ENCODE data around the gene HACD3. TPM values are rescaled to one million over a fixed set of nuclear protein-coding genes. Genes with fewer than 3 reads are reported as not detected.
A peak's percentile ranks its signal among the peaks of the same experiment; 100 is the strongest.
"Not testable (repeated sequence)": the region's sequence is repeated elsewhere in the genome, so short reads cannot be mapped to it uniquely, and the experiment has no call there.

The HACD3 gene
- total RNA-seq, 1 donor from 2014 or later = 30.2 TPM

DNA sequence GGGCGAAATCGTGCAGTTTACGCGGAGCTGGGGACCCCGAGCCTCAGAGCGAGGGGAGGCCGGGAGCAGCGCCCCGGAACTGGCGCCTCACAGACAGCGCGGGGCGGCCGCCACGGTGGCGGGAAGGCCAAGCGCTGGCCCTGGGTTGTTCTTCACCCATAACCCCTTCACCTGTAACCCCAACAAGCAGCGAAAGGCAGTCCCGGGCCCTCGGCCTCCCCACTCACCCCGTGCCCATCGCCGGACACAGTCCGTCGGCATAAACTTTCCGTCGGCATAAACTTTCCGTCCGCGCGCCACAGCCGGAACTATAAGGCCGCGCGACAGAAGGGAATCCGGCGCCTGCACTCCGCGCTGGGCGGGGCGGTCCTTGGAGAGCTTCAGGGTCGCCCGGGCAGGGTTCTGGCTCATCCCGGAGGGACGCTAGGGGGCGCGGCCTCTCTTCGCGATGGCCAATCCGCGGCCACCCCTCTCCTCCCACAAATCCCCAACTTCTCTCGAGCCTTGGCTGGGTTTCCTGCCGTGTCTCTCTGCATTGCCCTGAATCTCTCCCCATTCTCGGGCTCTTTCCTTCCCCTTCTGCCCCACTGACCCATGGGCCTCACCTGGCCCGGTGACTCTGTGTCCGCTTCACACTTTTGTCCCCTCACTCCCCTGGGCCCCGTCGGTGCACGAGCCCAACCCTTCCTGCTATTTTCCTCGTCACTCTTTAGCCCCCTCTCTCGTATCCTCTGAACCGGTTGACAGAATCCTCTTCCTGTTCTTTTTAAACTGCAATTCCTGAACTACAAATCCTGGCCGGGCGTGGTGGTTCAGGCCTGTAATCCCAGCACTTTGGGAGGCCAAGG is 80.8 kb downstream of the HACD3 start, which contains the start of gene INTS14:
TSS of gene INTS14 (minus strand) at position 261 of the 848 bp plus-strand sequence. CDS start 3,751 bp downstream, outside the sequence.
- peak in 1 of 2 donors; percentile 95 for DNase-seq (ENCODE audit: extremely low spot score in 2 of 2)
- intact Hi-C loops (cut with DNase I) = no loop called here
- H3K9me3 ChIP-seq = no peaks in the 10 kb centered on the region

DNA sequence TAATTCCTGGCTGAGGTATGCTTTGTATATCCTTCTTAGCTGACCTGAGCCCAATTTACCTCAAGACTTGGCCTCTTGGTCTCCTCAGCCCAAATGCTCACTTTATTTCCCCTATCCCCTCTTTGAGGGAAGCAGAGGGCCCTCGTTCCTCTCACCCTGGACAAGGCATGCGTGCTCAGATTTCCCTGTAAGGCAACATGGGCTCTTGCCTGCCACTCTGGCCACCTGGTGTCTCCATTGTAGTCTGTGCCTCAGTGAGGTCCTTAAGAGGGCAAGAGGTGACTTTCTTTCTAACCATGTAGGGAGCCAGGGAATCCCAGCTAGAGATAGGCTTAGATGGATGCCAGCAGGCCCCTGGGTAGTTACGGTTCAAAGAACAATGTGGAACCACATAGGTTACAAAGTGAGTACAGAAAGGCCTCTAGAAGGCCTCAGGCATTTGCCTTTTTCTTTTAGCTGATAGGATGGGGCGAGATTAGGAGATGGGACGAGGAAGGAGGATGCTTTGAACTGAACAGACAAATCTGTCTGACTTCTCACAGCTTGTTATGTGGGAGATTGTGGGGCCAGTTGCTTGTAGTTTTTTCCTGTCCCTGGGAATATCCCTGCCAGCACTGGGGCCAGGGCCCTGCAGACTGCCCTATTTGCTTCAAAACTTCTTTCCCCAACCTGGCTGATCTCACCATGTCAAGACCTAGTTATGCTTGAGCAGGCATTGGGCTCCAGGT is 81.8 kb downstream of the HACD3 start:
- TF ChIP-seq POLR2A (IDR thresholded peaks at IDR 0.05) (no peak), POLR2AphosphoS5 (IDR thresholded peaks at IDR 0.05; ENCODE audit: insufficient read depth in 1 of 2, low read depth in 1 of 2) (no peak)
- TF ChIP-seq, protein P1, sequence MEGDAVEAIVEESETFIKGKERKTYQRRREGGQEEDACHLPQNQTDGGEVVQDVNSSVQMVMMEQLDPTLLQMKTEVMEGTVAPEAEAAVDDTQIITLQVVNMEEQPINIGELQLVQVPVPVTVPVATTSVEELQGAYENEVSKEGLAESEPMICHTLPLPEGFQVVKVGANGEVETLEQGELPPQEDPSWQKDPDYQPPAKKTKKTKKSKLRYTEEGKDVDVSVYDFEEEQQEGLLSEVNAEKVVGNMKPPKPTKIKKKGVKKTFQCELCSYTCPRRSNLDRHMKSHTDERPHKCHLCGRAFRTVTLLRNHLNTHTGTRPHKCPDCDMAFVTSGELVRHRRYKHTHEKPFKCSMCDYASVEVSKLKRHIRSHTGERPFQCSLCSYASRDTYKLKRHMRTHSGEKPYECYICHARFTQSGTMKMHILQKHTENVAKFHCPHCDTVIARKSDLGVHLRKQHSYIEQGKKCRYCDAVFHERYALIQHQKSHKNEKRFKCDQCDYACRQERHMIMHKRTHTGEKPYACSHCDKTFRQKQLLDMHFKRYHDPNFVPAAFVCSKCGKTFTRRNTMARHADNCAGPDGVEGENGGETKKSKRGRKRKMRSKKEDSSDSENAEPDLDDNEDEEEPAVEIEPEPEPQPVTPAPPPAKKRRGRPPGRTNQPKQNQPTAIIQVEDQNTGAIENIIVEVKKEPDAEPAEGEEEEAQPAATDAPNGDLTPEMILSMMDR (IDR thresholded peaks at IDR 0.05) = no peak
- intact Hi-C loops (cut with DNase I) = no loop called here
- Histone ChIP-seq H3K4me1 (peaks cover 30% of the 10 kb centered on the region), H3K27me3 (no peaks in the 10 kb centered on the region), H3K9me3 (no peaks in the 10 kb centered on the region), H3K27ac (peak overlapping the region; percentile 83), H3K36me3 (no peaks in the 10 kb centered on the region), H3K4me3 (peak overlapping the region; percentile 79 to 91)
- DNase-seq (ENCODE audit: extremely low spot score in 2 of 2) = no peak

More for the DNA sequence above, 80.8 kb downstream of the HACD3 start, which contains the start of gene INTS14:
- peak within 1 kb of the TSS; percentile 83 for H3K27ac ChIP-seq
- H3K27me3 ChIP-seq = no peaks in the 10 kb centered on the region
- peak within 1 kb of the TSS; percentile 79 to 91 for H3K4me3 ChIP-seq
- TF ChIP-seq, protein P1 (IDR thresholded peaks at IDR 0.05) = peak; percentile 28 to 87 (median 44)
- TF ChIP-seq POLR2AphosphoS5 (IDR thresholded peaks at IDR 0.05; ENCODE audit: insufficient read depth in 1 of 2, low read depth in 1 of 2) (peak; percentile 94), POLR2A (IDR thresholded peaks at IDR 0.05) (peak in 1 of 2 donors; percentile 16)
- H3K4me1 ChIP-seq = peaks cover 30% of the 10 kb centered on the region
- H3K36me3 ChIP-seq = no peaks in the 10 kb centered on the region

DNA sequence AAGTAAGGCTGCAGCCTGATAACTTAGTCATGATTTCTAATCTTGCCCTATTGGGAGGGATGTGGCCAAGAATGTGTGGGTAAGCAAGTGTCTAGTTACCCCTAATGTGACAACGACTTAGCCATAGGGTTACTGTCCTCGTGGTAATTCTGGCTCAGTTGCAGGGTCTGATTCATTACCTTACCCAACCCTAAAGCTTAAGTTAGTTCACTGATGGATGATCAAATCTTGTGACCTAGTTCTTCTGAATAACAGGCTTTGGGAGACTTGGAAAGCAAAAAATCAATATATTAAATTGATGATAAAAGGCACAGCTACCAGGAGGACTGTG is 82.3 kb downstream of the HACD3 start:
- Histone ChIP-seq H3K27me3 (no peaks in the 10 kb centered on the region), H3K4me3 (no peak overlapping the region), H3K36me3 (no peaks in the 10 kb centered on the region), H3K4me1 (peaks cover 30% of the 10 kb centered on the region), H3K9me3 (no peaks in the 10 kb centered on the region), H3K27ac (no peak overlapping the region)
- DNase-seq (ENCODE audit: extremely low spot score in 2 of 2) = no peak
- TF ChIP-seq POLR2AphosphoS5 (IDR thresholded peaks at IDR 0.05; ENCODE audit: insufficient read depth in 1 of 2, low read depth in 1 of 2) = no peak
- TF ChIP-seq, protein P1 (IDR thresholded peaks at IDR 0.05) = no peak
- TF ChIP-seq POLR2A (IDR thresholded peaks at IDR 0.05) = no peak
- intact Hi-C loops (cut with DNase I) = no loop called here

DNA sequence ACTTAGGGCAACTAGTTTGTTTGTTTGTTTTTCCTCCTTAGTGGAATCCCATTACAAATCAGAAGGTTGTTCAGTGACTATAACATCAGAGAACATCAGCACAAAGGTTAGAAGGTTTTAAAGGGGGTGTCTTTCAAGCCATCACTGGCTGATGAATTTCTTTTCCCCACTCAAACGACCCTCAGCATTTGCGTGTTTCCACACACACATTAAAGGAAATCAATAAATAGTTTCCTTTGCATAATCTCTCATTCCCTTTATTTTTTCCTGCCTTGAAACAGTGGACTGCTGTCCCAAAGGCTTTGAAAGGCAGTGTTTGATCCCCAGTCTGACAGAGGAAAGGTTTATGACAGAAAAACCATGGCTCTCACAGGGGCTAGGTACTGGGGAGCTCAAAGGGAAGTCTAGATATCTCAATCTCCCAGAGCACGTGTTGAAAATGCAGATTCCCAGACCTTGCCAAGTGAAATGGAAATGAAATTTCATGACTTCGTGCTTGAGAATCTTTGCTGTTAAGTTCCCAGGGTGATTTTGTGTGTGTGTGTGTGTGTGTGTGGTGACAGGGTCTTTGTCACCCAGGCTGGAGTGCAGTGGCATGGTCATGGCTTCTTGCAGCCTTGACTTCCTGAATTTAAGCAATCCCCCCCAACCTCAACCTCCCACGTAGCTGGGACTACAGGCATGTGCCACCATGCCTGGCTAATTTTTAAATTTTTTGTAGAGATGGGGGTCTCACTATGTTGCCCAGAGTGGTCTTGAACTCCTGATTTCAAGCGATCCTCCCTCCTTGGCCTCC is 82.9 kb downstream of the HACD3 start:
- H3K4me1 ChIP-seq = peaks cover 30% of the 10 kb centered on the region
- intact Hi-C loops (cut with DNase I) = no loop called here
- H3K4me3 ChIP-seq = no peak overlapping the region
- no peaks in the 10 kb centered on the region for H3K27me3 ChIP-seq
- H3K27ac ChIP-seq = no peak overlapping the region
- DNase-seq (ENCODE audit: extremely low spot score in 2 of 2) = no peak
- no peaks in the 10 kb centered on the region for H3K36me3 ChIP-seq
- no peaks in the 10 kb centered on the region for H3K9me3 ChIP-seq
- TF ChIP-seq, protein P1 (IDR thresholded peaks at IDR 0.05) = no peak
- TF ChIP-seq POLR2AphosphoS5 (IDR thresholded peaks at IDR 0.05; ENCODE audit: insufficient read depth in 1 of 2, low read depth in 1 of 2) (no peak), POLR2A (IDR thresholded peaks at IDR 0.05) (no peak)

DNA sequence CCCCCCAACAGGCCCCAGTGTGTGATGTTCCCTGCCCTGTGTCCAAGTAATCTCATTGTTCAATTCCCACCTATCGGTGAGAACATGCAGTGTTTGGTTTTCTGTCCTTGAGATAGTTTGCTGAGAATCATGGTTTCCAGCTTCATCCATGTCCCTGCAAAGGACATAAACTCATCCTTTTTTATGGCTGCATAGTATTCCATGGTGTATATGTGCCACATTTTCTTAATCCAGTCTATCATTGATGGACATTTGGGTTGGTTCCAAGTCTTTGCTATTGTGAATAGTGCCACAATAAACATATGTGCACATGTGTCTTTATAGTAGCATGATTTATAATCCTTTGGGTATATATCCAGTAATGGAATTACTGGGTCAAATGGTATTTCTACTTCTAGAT is 85.6 kb downstream of the HACD3 start:
- H3K27ac ChIP-seq; H3K27me3 ChIP-seq; H3K9me3 ChIP-seq; intact Hi-C loops (cut with DNase I); DNase-seq (ENCODE audit: extremely low spot score in 2 of 2); H3K4me3 ChIP-seq; H3K36me3 ChIP-seq: not testable (repeated sequence)
- peaks cover 11% of the 10 kb centered on the region for H3K4me1 ChIP-seq
